A673 (cell line): Measurements from ENCODE around the gene SNX30. TPM values are rescaled to one million over a fixed set of nuclear protein-coding genes. Genes with fewer than 3 reads are reported as not detected.

ENCODE experiments used
- BruUV-seq: library from RNA; stranded (reverse); fragments of 400-500 nt; replicated peaks from 2 replicates; lab custom pipeline; 2021; lab: Mats Ljungman, UMichigan
- CTCF ChIA-PET: fragments of 300-600 bp; sonication (Branson Sonifier 250); formaldehyde crosslinking; loops from one replicate; lab custom pipeline; 2022; ENCODE audit warnings: antibody characterized with exemption; lab: Charles Lee
- POLR2A ChIA-PET: fragments of 300-600 bp; sonication (Branson Sonifier 250); formaldehyde crosslinking; loops from one replicate; lab custom pipeline; 2022; ENCODE audit warnings: antibody characterized with exemption; ENCODE audit not compliant: low non-redundant PET; lab: Charles Lee
- DNase-seq: peaks from one replicate; pipeline ENCODE4 v3.0.0-alpha.2; 2015; ENCODE audit warnings: low spot score
- H3K27ac ChIP-seq: fragments of 200-600 bp; sonication (generic); 2 replicates; pipeline ENCODE4 v1.5.1; 2016; ENCODE audit warnings: mixed run types, low read depth, mild to moderate bottlenecking, mixed read lengths, antibody characterized with exemption, low read length; ENCODE audit not compliant: poor library complexity, severe bottlenecking
- H3K27me3 ChIP-seq: fragments of 200-600 bp; sonication (generic); replicated peaks from 2 replicates; pipeline ENCODE4 v1.6.1; 2017; ENCODE audit warnings: mixed run types, low read depth, mild to moderate bottlenecking, mixed read lengths, antibody characterized with exemption, low read length; ENCODE audit not compliant: insufficient read depth, poor library complexity
- H3K36me3 ChIP-seq: fragments of 200-600 bp; sonication (generic); 2 replicates; pipeline ENCODE4 v1.6.1; 2016; ENCODE audit warnings: mixed run types, mild to moderate bottlenecking, mixed read lengths, antibody characterized with exemption, low read length; ENCODE audit not compliant: insufficient read depth, poor library complexity, severe bottlenecking
- H3K4me1 ChIP-seq: fragments of 200-600 bp; sonication (generic); 2 replicates; pipeline ENCODE4 v1.6.1; 2017; ENCODE audit warnings: mixed run types, mild to moderate bottlenecking, mixed read lengths, antibody characterized with exemption, low read length; ENCODE audit not compliant: insufficient read depth, poor library complexity, severe bottlenecking
- H3K4me3 ChIP-seq: fragments of 200-600 bp; sonication (generic); 2 replicates; pipeline ENCODE4 v1.5.1; 2016; ENCODE audit warnings: low read depth, mixed run types, mild to moderate bottlenecking, mixed read lengths, low read length; ENCODE audit not compliant: poor library complexity, severe bottlenecking
- H3K9me3 ChIP-seq: fragments of 200-600 bp; sonication (generic); 2 replicates; pipeline ENCODE4 v1.6.1; 2016; ENCODE audit warnings: mixed run types, low read depth, mild to moderate bottlenecking, mixed read lengths, antibody characterized with exemption, low read length; ENCODE audit not compliant: poor library complexity, severe bottlenecking
- CTCF ChIP-seq: fragments of 300-800, 200-600 bp; sonication (generic); conservative IDR thresholded peaks from 2 replicates; pipeline ENCODE4 v1.5.1; 2017; ENCODE audit warnings: low read depth, mild to moderate bottlenecking, antibody characterized with exemption, low read length, moderate library complexity, mixed read lengths
- EZH2 ChIP-seq: fragments of 200-600 bp; sonication (generic); IDR thresholded peaks from 2 replicates; pipeline ENCODE4 v1.6.1; 2017; ENCODE audit warnings: borderline replicate concordance, low read depth, mild to moderate bottlenecking, mixed read lengths, antibody characterized with exemption, low read length; ENCODE audit not compliant: poor library complexity, severe bottlenecking
- intact Hi-C: fragments of 100-400 bp; cut with micrococcal nuclease; formaldehyde crosslinking; loops from one replicate; pipeline ENCODE4 v1.10.0; 2022; ENCODE audit not compliant: unreplicated experiment
- total RNA-seq: library from RNA; stranded (reverse); gene quantifications from 2 replicates; pipeline ENCODE4 v1.2.3, GENCODE V29; 2021

SNX30 gene
- total RNA-seq, 1 experiment from 2014 or later = 6.1 TPM

DNA sequence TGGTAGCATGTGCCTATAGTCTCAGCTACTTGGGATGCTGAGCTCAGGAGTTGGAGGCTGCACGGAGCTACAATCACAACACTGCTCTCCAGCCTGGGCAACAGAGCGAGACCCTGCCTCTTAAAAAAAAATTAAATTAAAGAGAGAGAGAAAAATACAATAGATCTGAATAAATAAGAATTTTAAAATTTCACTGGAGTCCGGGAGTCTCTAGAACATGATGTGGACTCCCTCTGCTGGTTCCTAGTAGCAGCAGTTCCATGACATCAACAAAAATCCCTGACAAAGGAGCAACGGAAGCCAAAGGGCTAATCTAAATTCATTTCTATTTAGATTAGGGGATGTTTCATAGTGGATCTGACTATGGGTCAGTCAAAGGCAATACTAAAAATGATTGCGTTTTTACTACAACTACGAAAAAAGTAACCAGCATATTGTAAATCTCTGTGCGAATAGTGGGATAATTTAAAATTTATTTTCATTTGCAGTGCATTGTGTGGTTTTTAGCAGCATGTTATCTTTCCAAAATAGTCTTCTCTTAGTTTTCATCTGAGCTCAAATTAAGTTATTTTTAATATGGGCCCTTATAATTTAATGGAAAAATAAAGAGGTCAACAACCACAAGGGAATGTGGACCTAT, 39.4 kb upstream of the SNX30 start:
- intact Hi-C loops = loop anchor here (10.0 kb wide), 1 partner anchor 336 kb away; no protein-coding TSS in a partner anchor
- no TSS peak for BruUV-seq
- H3K4me3 ChIP-seq = no peak overlapping the region
- peak; percentile 76 for TF ChIP-seq CTCF
- TF ChIP-seq EZH2 = no peak
- no peaks in the 10 kb centered on the region for H3K36me3 ChIP-seq
- H3K27ac ChIP-seq = no peak overlapping the region
- H3K9me3 ChIP-seq = peaks cover 5% of the 10 kb centered on the region
- ChIA-PET POLR2A (no interaction called here), CTCF (interaction anchor here (0.6 kb wide), 1 partner anchor 9 kb away, joined by 5 read pairs; no protein-coding TSS in a partner anchor)
- H3K4me1 ChIP-seq = peaks cover 3% of the 10 kb centered on the region
- no peaks in the 10 kb centered on the region for H3K27me3 ChIP-seq
- peak; percentile 58 for DNase-seq

DNA sequence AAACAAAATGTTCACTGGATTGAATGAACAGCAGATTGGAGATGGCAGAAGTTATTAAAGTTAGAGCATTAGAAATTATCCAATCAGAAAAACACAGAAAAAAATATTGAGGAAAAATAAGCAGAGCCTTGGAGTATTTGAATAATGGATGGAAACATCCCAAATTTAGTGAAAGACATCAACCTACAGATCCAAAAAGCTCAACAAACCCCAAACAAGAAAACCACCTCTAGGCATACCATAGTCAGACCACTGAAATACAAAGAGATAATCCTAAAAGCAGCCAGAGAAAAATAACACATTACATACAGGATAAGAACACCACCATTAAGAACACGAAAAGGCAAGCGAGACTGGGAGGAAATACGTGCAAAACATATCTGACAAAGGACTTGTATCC, 37.9 kb upstream of the SNX30 start:
- ChIA-PET CTCF (no interaction called here), POLR2A (no interaction called here)
- intact Hi-C loops = loop anchor here (10.0 kb wide), 1 partner anchor 338 kb away; no protein-coding TSS in a partner anchor
- Histone ChIP-seq H3K9me3 (peaks cover 5% of the 10 kb centered on the region), H3K36me3 (no peaks in the 10 kb centered on the region), H3K4me1 (peaks cover 3% of the 10 kb centered on the region), H3K27me3 (no peaks in the 10 kb centered on the region), H3K4me3 (no peak overlapping the region), H3K27ac (no peak overlapping the region)
- DNase-seq = no peak
- BruUV-seq = no TSS peak
- TF ChIP-seq CTCF (no peak), EZH2 (no peak)

DNA sequence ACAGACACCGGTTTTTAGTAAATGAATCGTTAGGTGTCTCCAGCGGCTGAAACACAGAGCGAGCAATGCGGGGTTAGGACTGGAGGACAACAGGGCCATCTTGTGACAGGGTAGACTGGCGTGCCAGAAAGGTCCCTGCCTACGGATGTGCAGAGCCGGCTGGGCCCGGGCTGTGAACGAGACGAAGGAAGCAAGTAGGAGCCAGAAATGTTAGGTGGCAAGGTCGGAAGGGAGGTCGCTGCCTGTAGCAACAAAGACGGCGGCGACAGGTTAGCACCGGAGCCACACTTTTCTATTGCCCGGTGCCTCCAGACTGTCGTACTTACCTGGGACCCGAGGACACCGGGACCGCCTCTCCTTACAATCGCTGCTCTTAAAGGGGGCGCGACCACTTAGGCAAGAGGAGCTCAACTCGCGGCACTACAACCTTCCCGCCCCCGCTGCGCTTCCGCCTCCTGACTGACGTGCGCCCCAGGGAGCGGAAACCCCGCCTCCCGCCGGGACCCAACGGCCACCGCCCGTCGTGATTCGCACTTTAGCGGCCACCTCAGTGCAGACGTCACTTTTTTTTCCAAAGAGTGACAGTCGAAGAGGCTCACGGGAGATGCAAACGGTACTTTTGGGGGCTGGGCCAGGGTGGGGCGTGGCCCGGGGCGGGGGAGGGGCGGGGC, 32.8 kb upstream of the SNX30 start, which contains the start of gene INIP:
TSS of gene INIP (minus strand) at position 457 of the 671 bp plus-strand sequence. CDS start 1,632 bp downstream, outside the sequence.
- Histone ChIP-seq H3K27ac (peak within 1 kb of the TSS; percentile 86), H3K27me3 (no peaks in the 10 kb centered on the region), H3K4me3 (peak within 1 kb of the TSS; percentile 85), H3K36me3 (no peaks in the 10 kb centered on the region), H3K9me3 (peaks cover 4% of the 10 kb centered on the region), H3K4me1 (peaks cover 14% of the 10 kb centered on the region)
- intact Hi-C loops = loop anchor here (10.0 kb wide), 1 partner anchor 343 kb away; no protein-coding TSS in a partner anchor
- TF ChIP-seq CTCF = no peak
- TSS peak; percentile 84 for BruUV-seq
- POLR2A ChIA-PET = no interaction called here
- peak; percentile 99 for DNase-seq
- CTCF ChIA-PET = interaction anchor here (1.3 to 1.4 kb wide), 2 partner anchors 10 to 338 kb away, joined by 4 to 6 read pairs; partner anchors contain the start of gene HSDL2
